ENCODE results near the gene SHISAL2A. TPM values are rescaled to one million over a fixed set of nuclear protein-coding genes. Genes with fewer than 3 reads are reported as not detected.

Gene SHISAL2A
- total and polyA plus RNA-seq, 4 donors, result 0.14 to 0.33 (median 0.22) TPM; not detected in 1

GRCh38 chr1:52659851-52660596 lies 27.1 kb downstream of the SHISAL2A start:
- Histone ChIP-seq H3K36me3 (ENCODE audit: control insufficient read depth in 4 of 4, insufficient read depth in 3 of 4, low read depth in 1 of 4, low read length in 3 of 4) (no peaks in the 10 kb centered on the region), H3K4me1 (ENCODE audit: control insufficient read depth in 4 of 4, insufficient read depth in 4 of 4, low read length in 3 of 4) (peaks cover 0 to 7% (median under 1%) of the 10 kb centered on the region in 4 donors)
- no peak for DNase-seq (ENCODE audit: low spot score)

GRCh38 chr1:52660807-52661206 lies 27.8 kb downstream of the SHISAL2A start:
- TF ChIP-seq HNF4G (IDR thresholded peaks at IDR 0.05) (no peak), RAD21 (IDR thresholded peaks at IDR 0.05) (no peak), ZBTB33 (IDR thresholded peaks at IDR 0.05) (no peak), YY1 (IDR thresholded peaks at IDR 0.05) (no peak), SP1 (IDR thresholded peaks at IDR 0.05) (no peak), RXRA (IDR thresholded peaks at IDR 0.05) (no peak), CTCF (IDR thresholded peaks at IDR 0.05; ENCODE audit: low read depth, low read length, missing input control) (no peak)
- H3K4me3 ChIP-seq (ENCODE audit: low read depth in 1 of 3, low read length in 3 of 3), result no peak overlapping the region
- peaks cover 0 to 7% (median under 1%) of the 10 kb centered on the region in 4 donors for H3K4me1 ChIP-seq (ENCODE audit: control insufficient read depth in 4 of 4, insufficient read depth in 4 of 4, low read length in 3 of 4)
- DNase-seq (ENCODE audit: low spot score), result no peak
- H3K9me3 ChIP-seq (ENCODE audit: control insufficient read depth in 4 of 4, low read length in 3 of 4), result no peaks in the 10 kb centered on the region
- no peaks in the 10 kb centered on the region for H3K27me3 ChIP-seq (ENCODE audit: control insufficient read depth in 4 of 4, insufficient read depth in 4 of 4, low read length in 3 of 4)
- H3K27ac ChIP-seq (ENCODE audit: low read depth in 1 of 2, low read length in 2 of 2), result no peak overlapping the region
- WGBS, result 65% methylated on average over 3 of the region's 3 CpGs
- no peak overlapping the region for H3K9ac ChIP-seq (ENCODE audit: low read depth in 1 of 2, low read length in 2 of 2)
- H3K36me3 ChIP-seq (ENCODE audit: control insufficient read depth in 4 of 4, insufficient read depth in 3 of 4, low read depth in 1 of 4, low read length in 3 of 4), result no peaks in the 10 kb centered on the region

More at GRCh38 chr1:52659851-52660596, 27.1 kb downstream of the SHISAL2A start:
- Histone ChIP-seq H3K27ac (ENCODE audit: low read depth in 1 of 2, low read length in 2 of 2) (no peak overlapping the region), H3K4me3 (ENCODE audit: low read depth in 1 of 3, low read length in 3 of 3) (no peak overlapping the region), H3K9me3 (ENCODE audit: control insufficient read depth in 4 of 4, low read length in 3 of 4) (no peaks in the 10 kb centered on the region), H3K9ac (ENCODE audit: low read depth in 1 of 2, low read length in 2 of 2) (no peak overlapping the region), H3K27me3 (ENCODE audit: control insufficient read depth in 4 of 4, insufficient read depth in 4 of 4, low read length in 3 of 4) (no peaks in the 10 kb centered on the region)
- TF ChIP-seq RAD21 (IDR thresholded peaks at IDR 0.05) (no peak), MAX (IDR thresholded peaks at IDR 0.05) (no peak), YY1 (IDR thresholded peaks at IDR 0.05) (no peak)
- 91% methylated on average over 13 of the region's 13 CpGs for WGBS

GRCh38 chr1:52662645-52663313 lies 29.8 kb downstream of the SHISAL2A start:
- Histone ChIP-seq H3K4me1 (ENCODE audit: control insufficient read depth in 4 of 4, insufficient read depth in 4 of 4, low read length in 3 of 4) (peaks cover 0 to 7% (median under 1%) of the 10 kb centered on the region in 4 donors), H3K9me3 (ENCODE audit: control insufficient read depth in 4 of 4, low read length in 3 of 4) (no peaks in the 10 kb centered on the region), H3K36me3 (ENCODE audit: control insufficient read depth in 4 of 4, insufficient read depth in 3 of 4, low read depth in 1 of 4, low read length in 3 of 4) (no peaks in the 10 kb centered on the region), H3K4me3 (ENCODE audit: low read depth in 1 of 3, low read length in 3 of 3) (no peak overlapping the region), H3K27me3 (ENCODE audit: control insufficient read depth in 4 of 4, insufficient read depth in 4 of 4, low read length in 3 of 4) (no peaks in the 10 kb centered on the region), H3K27ac (ENCODE audit: low read depth in 1 of 2, low read length in 2 of 2) (no peak overlapping the region), H3K9ac (ENCODE audit: low read depth in 1 of 2, low read length in 2 of 2) (no peak overlapping the region)
- WGBS, result 48% methylated on average over 13 of the region's 13 CpGs
- DNase-seq (ENCODE audit: low spot score), result no peak
- TF ChIP-seq RAD21 (IDR thresholded peaks at IDR 0.05) (peak in 1 of 2 donors; percentile 5), YY1 (IDR thresholded peaks at IDR 0.05) (no peak), ZBTB33 (IDR thresholded peaks at IDR 0.05) (no peak), FOXA2 (IDR thresholded peaks at IDR 0.05) (no peak), REST (IDR thresholded peaks at IDR 0.05) (no peak), HNF4A (conservative IDR thresholded peaks at IDR 0.05) (peak in 1 of 2 donors; percentile 9), RXRA (IDR thresholded peaks at IDR 0.05) (no peak)

All from liver (tissue), 9 donors.